Measurements from ENCODE around the gene PIEZO1. TPM values are rescaled to one million over a fixed set of nuclear protein-coding genes. Genes with fewer than 3 reads are reported as not detected.

PIEZO1 gene
- polyA plus RNA-seq, 2 of the 4 experiments (the other 2 are of a cell fraction), result 26.1 to 84.7 TPM

DNA sequence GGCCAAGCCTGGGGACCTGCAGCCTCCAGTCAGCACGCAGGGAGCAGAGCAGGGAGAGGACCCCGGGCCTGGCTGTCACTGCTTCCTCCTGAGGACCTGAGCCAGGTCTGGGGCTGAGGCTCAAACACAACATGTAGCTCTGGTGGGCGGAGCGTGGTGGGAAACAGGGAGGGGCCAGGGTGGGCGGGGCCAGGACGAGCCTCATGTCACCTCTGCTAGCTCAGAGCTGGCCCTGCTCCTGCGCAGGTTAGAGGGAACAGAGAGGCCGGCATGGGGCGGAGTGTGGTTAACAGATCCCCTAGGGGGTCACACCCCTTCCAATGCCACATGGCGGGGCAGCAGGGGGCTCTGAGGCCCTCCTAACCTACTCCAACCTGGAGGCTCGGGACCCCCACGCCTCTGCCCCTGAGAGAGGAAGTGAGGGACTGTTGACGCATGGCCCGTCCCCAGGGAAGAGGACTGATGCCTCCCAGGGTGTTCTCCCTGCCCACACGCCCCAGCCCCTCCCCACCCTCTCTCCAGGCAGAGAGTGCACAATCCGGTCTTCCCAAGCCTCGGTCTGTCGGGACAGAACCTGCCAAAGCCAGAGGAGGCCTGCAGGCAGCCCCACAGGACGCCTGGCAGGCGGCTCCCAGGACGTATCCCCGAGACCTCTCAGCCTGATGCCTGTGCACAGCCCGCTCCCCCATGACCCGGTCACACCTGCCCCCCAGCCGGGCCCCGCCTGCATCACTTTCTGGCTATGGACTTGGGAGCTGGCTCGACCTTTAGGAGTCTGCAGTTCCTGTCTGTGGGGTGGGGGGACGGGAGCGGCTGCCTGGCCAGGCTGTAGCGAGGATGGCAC lies 15.2 kb downstream of the PIEZO1 start:
- ATAC-seq, result peak; percentile 49 to 74
- H3K4me3 ChIP-seq, result no peak overlapping the region
- H3K9me3 ChIP-seq, result no peaks in the 10 kb centered on the region
- 68% methylated on average over 24 of the region's 30 CpGs for WGBS (ENCODE audit: missing lambda C conversion rate)
- no peak for TF ChIP-seq RAD21 (conservative IDR thresholded peaks at IDR 0.05 in 1 of 2, IDR thresholded peaks at IDR 0.05 in 1 of 2)
- no peak for TF ChIP-seq HOXB5 (CRISPR knock-in tag; IDR thresholded peaks at IDR 0.05)
- no peak for TF ChIP-seq SREBF2 (IDR thresholded peaks at IDR 0.05)
- TF ChIP-seq, protein P1, sequence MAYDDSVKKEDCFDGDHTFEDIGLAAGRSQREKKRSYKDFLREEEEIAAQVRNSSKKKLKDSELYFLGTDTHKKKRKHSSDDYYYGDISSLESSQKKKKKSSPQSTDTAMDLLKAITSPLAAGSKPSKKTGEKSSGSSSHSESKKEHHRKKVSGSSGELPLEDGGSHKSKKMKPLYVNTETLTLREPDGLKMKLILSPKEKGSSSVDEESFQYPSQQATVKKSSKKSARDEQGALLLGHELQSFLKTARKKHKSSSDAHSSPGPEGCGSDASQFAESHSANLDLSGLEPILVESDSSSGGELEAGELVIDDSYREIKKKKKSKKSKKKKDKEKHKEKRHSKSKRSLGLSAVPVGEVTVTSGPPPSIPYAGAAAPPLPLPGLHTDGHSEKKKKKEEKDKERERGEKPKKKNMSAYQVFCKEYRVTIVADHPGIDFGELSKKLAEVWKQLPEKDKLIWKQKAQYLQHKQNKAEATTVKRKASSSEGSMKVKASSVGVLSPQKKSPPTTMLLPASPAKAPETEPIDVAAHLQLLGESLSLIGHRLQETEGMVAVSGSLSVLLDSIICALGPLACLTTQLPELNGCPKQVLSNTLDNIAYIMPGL (CRISPR knock-in tag; IDR thresholded peaks at IDR 0.05; ENCODE audit: borderline replicate concordance), result no peak
- TF ChIP-seq, protein P2, sequence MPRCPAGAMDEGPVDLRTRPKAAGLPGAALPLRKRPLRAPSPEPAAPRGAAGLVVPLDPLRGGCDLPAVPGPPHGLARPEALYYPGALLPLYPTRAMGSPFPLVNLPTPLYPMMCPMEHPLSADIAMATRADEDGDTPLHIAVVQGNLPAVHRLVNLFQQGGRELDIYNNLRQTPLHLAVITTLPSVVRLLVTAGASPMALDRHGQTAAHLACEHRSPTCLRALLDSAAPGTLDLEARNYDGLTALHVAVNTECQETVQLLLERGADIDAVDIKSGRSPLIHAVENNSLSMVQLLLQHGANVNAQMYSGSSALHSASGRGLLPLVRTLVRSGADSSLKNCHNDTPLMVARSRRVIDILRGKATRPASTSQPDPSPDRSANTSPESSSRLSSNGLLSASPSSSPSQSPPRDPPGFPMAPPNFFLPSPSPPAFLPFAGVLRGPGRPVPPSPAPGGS (IDR thresholded peaks at IDR 0.05), result no peak
- no peak for TF ChIP-seq RCOR1 (IDR thresholded peaks at IDR 0.05; ENCODE audit: low read depth, low read length)
- no peak for TF ChIP-seq KDM5A (IDR thresholded peaks at IDR 0.05)
- no peak for TF ChIP-seq ZNF302 (CRISPR knock-in tag; IDR thresholded peaks at IDR 0.05)
- TF ChIP-seq, protein P3, sequence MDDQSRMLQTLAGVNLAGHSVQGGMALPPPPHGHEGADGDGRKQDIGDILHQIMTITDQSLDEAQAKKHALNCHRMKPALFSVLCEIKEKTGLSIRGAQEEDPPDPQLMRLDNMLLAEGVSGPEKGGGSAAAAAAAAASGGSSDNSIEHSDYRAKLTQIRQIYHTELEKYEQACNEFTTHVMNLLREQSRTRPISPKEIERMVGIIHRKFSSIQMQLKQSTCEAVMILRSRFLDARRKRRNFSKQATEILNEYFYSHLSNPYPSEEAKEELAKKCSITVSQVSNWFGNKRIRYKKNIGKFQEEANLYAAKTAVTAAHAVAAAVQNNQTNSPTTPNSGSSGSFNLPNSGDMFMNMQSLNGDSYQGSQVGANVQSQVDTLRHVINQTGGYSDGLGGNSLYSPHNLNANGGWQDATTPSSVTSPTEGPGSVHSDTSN (IDR thresholded peaks at IDR 0.05), result no peak
- TF ChIP-seq, protein P4, sequence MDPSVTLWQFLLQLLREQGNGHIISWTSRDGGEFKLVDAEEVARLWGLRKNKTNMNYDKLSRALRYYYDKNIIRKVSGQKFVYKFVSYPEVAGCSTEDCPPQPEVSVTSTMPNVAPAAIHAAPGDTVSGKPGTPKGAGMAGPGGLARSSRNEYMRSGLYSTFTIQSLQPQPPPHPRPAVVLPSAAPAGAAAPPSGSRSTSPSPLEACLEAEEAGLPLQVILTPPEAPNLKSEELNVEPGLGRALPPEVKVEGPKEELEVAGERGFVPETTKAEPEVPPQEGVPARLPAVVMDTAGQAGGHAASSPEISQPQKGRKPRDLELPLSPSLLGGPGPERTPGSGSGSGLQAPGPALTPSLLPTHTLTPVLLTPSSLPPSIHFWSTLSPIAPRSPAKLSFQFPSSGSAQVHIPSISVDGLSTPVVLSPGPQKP (IDR thresholded peaks at IDR 0.05; ENCODE audit: low read depth, low read length), result no peak
- no peak for TF ChIP-seq NFE2L2 (conservative IDR thresholded peaks at IDR 0.05; ENCODE audit: low read length)
- no peak for TF ChIP-seq POLR2A (IDR thresholded peaks at IDR 0.05; ENCODE audit: low read length)
- no peak for TF ChIP-seq CEBPB (IDR thresholded peaks at IDR 0.05)
- TF ChIP-seq ZC3H11A (IDR thresholded peaks at IDR 0.05), result no peak
- TF ChIP-seq, protein P5, sequence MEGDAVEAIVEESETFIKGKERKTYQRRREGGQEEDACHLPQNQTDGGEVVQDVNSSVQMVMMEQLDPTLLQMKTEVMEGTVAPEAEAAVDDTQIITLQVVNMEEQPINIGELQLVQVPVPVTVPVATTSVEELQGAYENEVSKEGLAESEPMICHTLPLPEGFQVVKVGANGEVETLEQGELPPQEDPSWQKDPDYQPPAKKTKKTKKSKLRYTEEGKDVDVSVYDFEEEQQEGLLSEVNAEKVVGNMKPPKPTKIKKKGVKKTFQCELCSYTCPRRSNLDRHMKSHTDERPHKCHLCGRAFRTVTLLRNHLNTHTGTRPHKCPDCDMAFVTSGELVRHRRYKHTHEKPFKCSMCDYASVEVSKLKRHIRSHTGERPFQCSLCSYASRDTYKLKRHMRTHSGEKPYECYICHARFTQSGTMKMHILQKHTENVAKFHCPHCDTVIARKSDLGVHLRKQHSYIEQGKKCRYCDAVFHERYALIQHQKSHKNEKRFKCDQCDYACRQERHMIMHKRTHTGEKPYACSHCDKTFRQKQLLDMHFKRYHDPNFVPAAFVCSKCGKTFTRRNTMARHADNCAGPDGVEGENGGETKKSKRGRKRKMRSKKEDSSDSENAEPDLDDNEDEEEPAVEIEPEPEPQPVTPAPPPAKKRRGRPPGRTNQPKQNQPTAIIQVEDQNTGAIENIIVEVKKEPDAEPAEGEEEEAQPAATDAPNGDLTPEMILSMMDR (IDR thresholded peaks at IDR 0.05), result no peak
- TF ChIP-seq TFCP2L1 (CRISPR knock-in tag; IDR thresholded peaks at IDR 0.05), result no peak
- no peak for TF ChIP-seq RARB (CRISPR knock-in tag; IDR thresholded peaks at IDR 0.05)
- TF ChIP-seq CHD2 (IDR thresholded peaks at IDR 0.05; ENCODE audit: low read length, partially characterized antibody), result no peak
- TF ChIP-seq, protein P6, sequence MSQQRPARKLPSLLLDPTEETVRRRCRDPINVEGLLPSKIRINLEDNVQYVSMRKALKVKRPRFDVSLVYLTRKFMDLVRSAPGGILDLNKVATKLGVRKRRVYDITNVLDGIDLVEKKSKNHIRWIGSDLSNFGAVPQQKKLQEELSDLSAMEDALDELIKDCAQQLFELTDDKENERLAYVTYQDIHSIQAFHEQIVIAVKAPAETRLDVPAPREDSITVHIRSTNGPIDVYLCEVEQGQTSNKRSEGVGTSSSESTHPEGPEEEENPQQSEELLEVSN (IDR thresholded peaks at IDR 0.05; ENCODE audit: borderline replicate concordance, low read depth), result no peak
- POLR2A ChIA-PET, result no interaction called here
- H3K4me2 ChIP-seq, result peak overlapping the region; percentile 24; the same call in 1 of the 3 replicates
- CTCF ChIA-PET, result interaction anchor here (0.8 to 31.8 kb wide), 6 partner anchors 10 to 95 kb away, joined by 3 to 596 read pairs (median 5); no protein-coding TSS in a partner anchor
- H3K4me1 ChIP-seq, result peaks cover 68% of the 10 kb centered on the region
- H3K27ac ChIP-seq, result peak overlapping the region in 1 of 2 experiments; percentile 70; a peak in 3 of 6 replicates
- FAIRE-seq, result no peak
- DNase-seq (ENCODE audit: low read depth in 1 of 2, low spot score in 1 of 2), result peak; percentile 54 to 66
